AG09319 (cell line): ENCODE data around the gene MGRN1.

Experiments
- DNase-seq: peaks from one replicate; pipeline ENCODE4 v3.0.0-alpha.2; 2010; ENCODE audit warnings: low read depth; ENCODE audit errors: extremely low read depth
- TF ChIP-seq, protein P1 (sequence below): IDR thresholded peaks from 2 replicates; pipeline ENCODE4 v1.5.1; 2011; ENCODE audit warnings: low read depth, mild to moderate bottlenecking, inconsistent platforms, low read length, moderate library complexity

MGRN1 gene

DNA sequence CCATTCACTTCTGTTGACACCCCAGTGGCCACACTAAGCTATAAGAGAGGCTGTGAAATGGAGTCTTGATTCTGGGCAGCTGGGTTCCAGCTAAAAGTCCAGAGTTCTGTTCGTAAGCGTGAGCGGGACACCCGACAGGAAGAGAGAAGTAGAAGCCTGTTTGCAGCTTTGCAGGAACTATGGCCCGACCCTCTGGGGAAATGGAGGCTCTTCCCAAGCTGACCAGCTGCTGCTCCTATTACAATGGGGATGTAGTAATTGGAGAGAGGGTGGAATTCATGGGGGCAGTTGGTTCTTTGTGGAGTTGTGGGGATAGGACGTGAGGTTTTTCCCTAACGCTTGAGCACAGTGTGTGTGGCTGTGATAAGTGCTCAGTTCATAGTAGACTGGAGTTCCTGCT, 38.3 kb upstream of the MGRN1 start:
- TF ChIP-seq, protein P1, sequence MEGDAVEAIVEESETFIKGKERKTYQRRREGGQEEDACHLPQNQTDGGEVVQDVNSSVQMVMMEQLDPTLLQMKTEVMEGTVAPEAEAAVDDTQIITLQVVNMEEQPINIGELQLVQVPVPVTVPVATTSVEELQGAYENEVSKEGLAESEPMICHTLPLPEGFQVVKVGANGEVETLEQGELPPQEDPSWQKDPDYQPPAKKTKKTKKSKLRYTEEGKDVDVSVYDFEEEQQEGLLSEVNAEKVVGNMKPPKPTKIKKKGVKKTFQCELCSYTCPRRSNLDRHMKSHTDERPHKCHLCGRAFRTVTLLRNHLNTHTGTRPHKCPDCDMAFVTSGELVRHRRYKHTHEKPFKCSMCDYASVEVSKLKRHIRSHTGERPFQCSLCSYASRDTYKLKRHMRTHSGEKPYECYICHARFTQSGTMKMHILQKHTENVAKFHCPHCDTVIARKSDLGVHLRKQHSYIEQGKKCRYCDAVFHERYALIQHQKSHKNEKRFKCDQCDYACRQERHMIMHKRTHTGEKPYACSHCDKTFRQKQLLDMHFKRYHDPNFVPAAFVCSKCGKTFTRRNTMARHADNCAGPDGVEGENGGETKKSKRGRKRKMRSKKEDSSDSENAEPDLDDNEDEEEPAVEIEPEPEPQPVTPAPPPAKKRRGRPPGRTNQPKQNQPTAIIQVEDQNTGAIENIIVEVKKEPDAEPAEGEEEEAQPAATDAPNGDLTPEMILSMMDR = no peak
- DNase-seq = no peak

DNA sequence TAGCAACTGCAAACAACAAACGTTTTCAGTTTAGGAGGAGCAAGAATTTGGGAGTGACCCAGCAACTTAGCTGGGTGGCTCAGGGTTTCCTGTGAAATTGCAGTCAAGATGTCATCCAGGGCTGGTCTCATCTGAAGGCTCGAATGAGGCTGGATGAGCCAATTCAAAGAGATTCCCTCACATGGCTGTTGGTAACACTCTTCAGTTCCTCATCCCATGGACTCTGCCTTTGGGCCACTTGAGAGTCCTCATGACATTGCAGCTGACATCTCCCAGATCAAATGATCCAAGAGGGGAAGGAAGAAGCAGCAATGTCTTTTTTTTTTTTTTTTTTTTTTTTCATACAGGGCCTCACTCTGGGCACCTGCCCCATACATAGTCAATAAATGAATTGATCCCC, 36.2 kb upstream of the MGRN1 start:
- TF ChIP-seq, protein P1 = no peak
- DNase-seq = no peak

GRCh38 chr16:4588961-4589360, 35.7 kb upstream of the MGRN1 start:
- TF ChIP-seq, protein P1 = no peak
- DNase-seq = no peak

- TF ChIP-seq, protein P1 = no peak
- no peak for DNase-seq
Observed at GRCh38 chr16:4591191-4591590, 33.4 kb upstream of the MGRN1 start.

DNA sequence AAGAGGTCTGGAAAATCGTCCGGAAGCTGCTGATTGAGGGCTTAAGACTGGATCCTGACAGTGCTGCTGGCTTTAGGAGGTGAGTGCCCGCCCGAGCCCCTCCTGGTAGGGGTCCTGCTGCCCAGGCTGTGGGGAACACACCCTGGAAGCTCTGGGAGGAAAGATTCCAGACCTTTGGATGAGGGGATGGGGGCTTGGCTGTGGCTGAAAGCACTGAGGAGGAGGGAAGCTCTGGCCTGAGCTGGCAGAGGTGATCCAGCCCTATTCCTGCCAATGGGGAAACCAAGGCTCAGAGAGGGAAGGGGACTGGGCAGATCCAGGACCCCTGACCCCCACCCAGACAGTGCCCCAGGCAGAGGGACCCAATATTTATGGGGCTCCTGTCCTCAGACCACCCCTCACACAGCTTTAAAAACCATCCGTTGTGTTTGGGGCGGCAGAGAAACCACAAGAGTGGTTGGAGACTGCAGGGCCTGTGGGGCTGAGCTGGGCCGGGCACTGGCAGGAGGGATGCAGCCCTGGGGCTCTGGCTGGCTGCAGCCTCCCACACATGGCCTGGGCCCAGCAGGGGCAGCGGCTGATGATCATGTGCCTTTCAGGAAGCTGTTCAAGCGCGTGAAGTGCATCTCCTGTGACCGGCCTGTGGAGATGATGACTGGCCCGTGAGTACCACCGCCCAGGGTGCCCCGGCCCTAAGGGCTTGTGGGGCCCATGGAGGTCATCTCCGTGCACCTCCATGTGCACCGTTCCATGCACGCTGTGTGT, 32.7 kb upstream of the MGRN1 start:
- DNase-seq = no peak
- TF ChIP-seq, protein P1 = no peak

- DNase-seq = no peak
- TF ChIP-seq, protein P1 = no peak
Observed at GRCh38 chr16:4593086-4593485, 31.5 kb upstream of the MGRN1 start.

- TF ChIP-seq, protein P1 = no peak
- no peak for DNase-seq
Observed at GRCh38 chr16:4594433-4595410, 29.9 kb upstream of the MGRN1 start.
